ENCODE data around the gene LMX1A. TPM values are rescaled to one million over a fixed set of nuclear protein-coding genes. Genes with fewer than 3 reads are reported as not detected.

LMX1A gene
- total RNA-seq, 1 experiment from 2014 or later: not detected

GRCh38 chr1:165328136-165328535, 28.4 kb downstream of the LMX1A start:
- Histone ChIP-seq H3K4me3 (ENCODE audit: low read depth, low read length, poor library complexity, severe bottlenecking) (no peak overlapping the region), H3K27me3 (replicated peaks; ENCODE audit: insufficient read depth, low read depth, low read length, poor library complexity) (peaks cover 11% of the 10 kb centered on the region), H3K36me3 (ENCODE audit: insufficient read depth, low read length, poor library complexity, severe bottlenecking) (no peaks in the 10 kb centered on the region), H3K27ac (ENCODE audit: low read depth, low read length, poor library complexity, severe bottlenecking) (no peak overlapping the region), H3K4me1 (ENCODE audit: insufficient read depth, low read length, poor library complexity, severe bottlenecking) (no peaks in the 10 kb centered on the region), H3K9me3 (ENCODE audit: low read depth, low read length, poor library complexity, severe bottlenecking) (no peaks in the 10 kb centered on the region)
- no peak for TF ChIP-seq CTCF (conservative IDR thresholded peaks at IDR 0.05; ENCODE audit: low read depth, low read length)
- TF ChIP-seq EZH2 (IDR thresholded peaks at IDR 0.05; ENCODE audit: borderline replicate concordance, low read depth, low read length, poor library complexity, severe bottlenecking): no peak
- no peak for DNase-seq (ENCODE audit: low spot score)
- POLR2A ChIA-PET (ENCODE audit: low non-redundant PET): no interaction called here
- intact Hi-C loops (cut with micrococcal nuclease; ENCODE audit: unreplicated experiment): no loop called here
- no TSS peak for BruUV-seq (replicated peaks)
- CTCF ChIA-PET: no interaction called here

- no peak for TF ChIP-seq EZH2 (IDR thresholded peaks at IDR 0.05; ENCODE audit: borderline replicate concordance, low read depth, low read length, poor library complexity, severe bottlenecking)
- TF ChIP-seq CTCF (conservative IDR thresholded peaks at IDR 0.05; ENCODE audit: low read depth, low read length): no peak
- H3K4me3 ChIP-seq (ENCODE audit: low read depth, low read length, poor library complexity, severe bottlenecking): no peak overlapping the region
- no peaks in the 10 kb centered on the region for H3K9me3 ChIP-seq (ENCODE audit: low read depth, low read length, poor library complexity, severe bottlenecking)
- BruUV-seq (replicated peaks): no TSS peak
- intact Hi-C loops (cut with micrococcal nuclease; ENCODE audit: unreplicated experiment): no loop called here
- H3K4me1 ChIP-seq (ENCODE audit: insufficient read depth, low read length, poor library complexity, severe bottlenecking): no peaks in the 10 kb centered on the region
- CTCF ChIA-PET: no interaction called here
- no peak overlapping the region for H3K27ac ChIP-seq (ENCODE audit: low read depth, low read length, poor library complexity, severe bottlenecking)
- no peaks in the 10 kb centered on the region for H3K36me3 ChIP-seq (ENCODE audit: insufficient read depth, low read length, poor library complexity, severe bottlenecking)
- peaks cover 11% of the 10 kb centered on the region for H3K27me3 ChIP-seq (replicated peaks; ENCODE audit: insufficient read depth, low read depth, low read length, poor library complexity)
- DNase-seq (ENCODE audit: low spot score): no peak
- POLR2A ChIA-PET (ENCODE audit: low non-redundant PET): no interaction called here
Measured at GRCh38 chr1:165327538-165327937, 29.0 kb downstream of the LMX1A start.

GRCh38 chr1:165325460-165326203, 30.9 kb downstream of the LMX1A start:
- POLR2A ChIA-PET (ENCODE audit: low non-redundant PET): no interaction called here
- CTCF ChIA-PET: no interaction called here

More at GRCh38 chr1:165325460-165326203, 30.9 kb downstream of the LMX1A start:
- Histone ChIP-seq H3K36me3 (ENCODE audit: insufficient read depth, low read length, poor library complexity, severe bottlenecking) (no peaks in the 10 kb centered on the region), H3K4me1 (ENCODE audit: insufficient read depth, low read length, poor library complexity, severe bottlenecking) (no peaks in the 10 kb centered on the region), H3K27ac (ENCODE audit: low read depth, low read length, poor library complexity, severe bottlenecking) (no peak overlapping the region), H3K27me3 (replicated peaks; ENCODE audit: insufficient read depth, low read depth, low read length, poor library complexity) (peaks cover 11% of the 10 kb centered on the region), H3K9me3 (ENCODE audit: low read depth, low read length, poor library complexity, severe bottlenecking) (no peaks in the 10 kb centered on the region), H3K4me3 (ENCODE audit: low read depth, low read length, poor library complexity, severe bottlenecking) (no peak overlapping the region)
- BruUV-seq (replicated peaks): no TSS peak
- TF ChIP-seq CTCF (conservative IDR thresholded peaks at IDR 0.05; ENCODE audit: low read depth, low read length): no peak
- TF ChIP-seq EZH2 (IDR thresholded peaks at IDR 0.05; ENCODE audit: borderline replicate concordance, low read depth, low read length, poor library complexity, severe bottlenecking): no peak
- DNase-seq (ENCODE audit: low spot score): no peak
- intact Hi-C loops (cut with micrococcal nuclease; ENCODE audit: unreplicated experiment): no loop called here
